Nucleus accumbens (tissue), 56 donors: Measurements from ENCODE around the gene OBSCN.

ENCODE experiments used
- DNase-seq, 56 donors: peaks; one replicate each; lab custom pipeline; 2025; lab: John Stamatoyannopoulos, UW

The OBSCN gene

DNA sequence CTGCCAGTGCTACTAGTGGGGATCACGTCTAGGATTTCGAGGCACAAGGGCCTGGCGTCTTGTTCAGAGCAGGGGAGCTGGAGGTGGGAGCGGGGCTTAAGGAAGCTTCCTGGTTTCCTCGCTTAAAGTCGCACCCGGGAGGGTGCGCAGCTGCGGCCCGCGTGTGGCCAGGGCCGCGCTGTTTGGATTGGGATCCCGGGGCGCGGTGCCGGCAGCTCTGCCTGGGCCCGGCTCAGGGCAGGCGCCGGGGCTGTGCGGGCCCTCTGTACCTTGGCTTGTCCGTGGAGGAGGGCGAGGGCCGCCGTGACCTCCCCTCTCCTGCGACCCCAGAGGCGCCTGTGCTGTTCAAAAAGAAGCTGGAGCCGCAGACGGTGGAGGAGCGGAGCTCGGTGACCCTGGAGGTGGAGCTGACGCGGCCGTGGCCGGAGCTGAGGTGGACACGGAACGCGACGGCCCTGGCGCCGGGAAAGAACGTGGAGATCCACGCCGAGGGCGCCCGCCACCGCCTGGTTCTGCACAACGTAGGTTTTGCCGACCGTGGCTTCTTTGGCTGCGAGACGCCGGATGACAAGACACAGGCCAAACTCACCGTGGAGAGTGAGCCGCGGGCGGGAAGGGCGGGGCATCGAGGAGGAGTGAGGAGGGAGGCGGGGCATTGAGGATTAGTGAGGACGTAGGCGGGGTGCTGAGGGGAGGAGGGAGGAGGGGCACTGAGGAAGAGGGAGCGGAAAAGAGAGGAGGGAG is 67.8 kb downstream of the OBSCN start:
- DNase-seq = peak in 52 of 56 donors; percentile 9 to 86 (median 55)

GRCh38 chr1:228276174-228276831 is 68.5 kb downstream of the OBSCN start:
- DNase-seq = no peak

GRCh38 chr1:228276901-228277490 is 69.2 kb downstream of the OBSCN start:
- no peak for DNase-seq

GRCh38 chr1:228277491-228278431 is 69.9 kb downstream of the OBSCN start:
- DNase-seq = no peak

DNA sequence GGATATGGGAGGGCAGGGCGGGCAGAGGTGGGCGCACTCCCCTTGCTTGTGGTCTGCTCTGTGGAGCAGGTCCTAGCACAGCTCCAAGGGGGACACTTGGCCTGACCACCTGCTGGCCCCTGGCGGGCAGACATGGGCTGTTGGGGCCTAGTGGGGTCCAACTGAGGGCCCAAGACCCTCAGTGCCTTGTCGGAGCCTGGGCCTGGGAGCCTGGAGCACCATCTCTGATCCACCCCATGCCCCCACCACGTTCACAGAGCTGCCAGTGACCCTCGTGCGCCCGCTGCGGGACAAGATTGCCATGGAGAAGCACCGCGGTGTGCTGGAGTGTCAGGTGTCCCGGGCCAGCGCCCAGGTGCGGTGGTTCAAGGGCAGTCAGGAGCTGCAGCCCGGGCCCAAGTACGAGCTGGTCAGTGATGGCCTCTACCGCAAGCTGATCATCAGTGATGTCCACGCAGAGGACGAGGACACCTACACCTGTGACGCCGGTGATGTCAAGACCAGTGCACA is 70.6 kb downstream of the OBSCN start:
- DNase-seq = no peak

DNA sequence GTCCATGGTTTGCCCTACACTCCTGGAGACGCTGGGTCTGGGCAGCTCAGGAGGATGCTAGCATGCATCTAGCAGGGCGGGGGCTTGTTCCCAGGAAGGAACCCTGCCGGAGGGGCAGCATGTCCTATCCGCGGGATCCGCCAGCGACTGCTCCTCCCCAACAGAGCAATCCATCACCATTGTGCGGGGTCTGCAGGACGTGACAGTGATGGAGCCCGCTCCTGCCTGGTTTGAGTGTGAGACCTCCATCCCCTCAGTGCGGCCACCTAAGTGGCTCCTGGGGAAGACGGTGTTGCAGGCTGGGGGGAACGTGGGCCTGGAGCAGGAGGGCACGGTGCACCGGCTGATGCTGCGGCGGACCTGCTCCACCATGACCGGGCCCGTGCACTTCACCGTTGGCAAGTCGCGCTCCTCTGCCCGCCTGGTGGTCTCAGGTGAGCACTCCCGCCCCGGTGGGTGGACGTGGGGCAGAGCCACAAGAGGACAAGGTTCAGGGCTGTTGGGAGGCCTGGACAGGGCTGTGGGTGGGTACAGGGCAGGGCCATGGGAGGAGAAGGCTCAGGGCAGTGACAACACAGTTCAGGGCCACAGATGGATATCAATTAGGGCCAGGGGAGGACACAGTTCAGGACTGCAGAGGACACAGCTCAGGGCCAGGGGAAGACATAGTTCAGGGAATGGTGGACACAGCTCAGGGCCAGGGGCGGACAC is 71.3 kb downstream of the OBSCN start:
- DNase-seq = no peak

DNA sequence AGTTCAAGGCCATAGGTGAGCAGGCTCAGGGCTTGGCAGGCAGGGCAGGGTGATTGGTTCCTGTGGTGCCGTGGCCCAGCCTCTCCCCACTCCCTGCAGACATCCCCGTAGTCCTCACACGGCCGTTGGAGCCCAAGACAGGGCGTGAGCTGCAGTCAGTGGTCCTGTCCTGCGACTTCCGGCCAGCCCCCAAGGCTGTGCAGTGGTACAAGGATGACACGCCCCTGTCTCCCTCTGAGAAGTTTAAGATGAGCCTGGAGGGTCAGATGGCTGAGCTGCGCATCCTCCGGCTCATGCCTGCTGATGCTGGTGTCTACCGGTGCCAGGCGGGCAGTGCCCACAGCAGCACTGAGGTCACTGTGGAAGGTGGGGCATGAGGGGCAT is 71.9 kb downstream of the OBSCN start:
- DNase-seq = no peak

DNA sequence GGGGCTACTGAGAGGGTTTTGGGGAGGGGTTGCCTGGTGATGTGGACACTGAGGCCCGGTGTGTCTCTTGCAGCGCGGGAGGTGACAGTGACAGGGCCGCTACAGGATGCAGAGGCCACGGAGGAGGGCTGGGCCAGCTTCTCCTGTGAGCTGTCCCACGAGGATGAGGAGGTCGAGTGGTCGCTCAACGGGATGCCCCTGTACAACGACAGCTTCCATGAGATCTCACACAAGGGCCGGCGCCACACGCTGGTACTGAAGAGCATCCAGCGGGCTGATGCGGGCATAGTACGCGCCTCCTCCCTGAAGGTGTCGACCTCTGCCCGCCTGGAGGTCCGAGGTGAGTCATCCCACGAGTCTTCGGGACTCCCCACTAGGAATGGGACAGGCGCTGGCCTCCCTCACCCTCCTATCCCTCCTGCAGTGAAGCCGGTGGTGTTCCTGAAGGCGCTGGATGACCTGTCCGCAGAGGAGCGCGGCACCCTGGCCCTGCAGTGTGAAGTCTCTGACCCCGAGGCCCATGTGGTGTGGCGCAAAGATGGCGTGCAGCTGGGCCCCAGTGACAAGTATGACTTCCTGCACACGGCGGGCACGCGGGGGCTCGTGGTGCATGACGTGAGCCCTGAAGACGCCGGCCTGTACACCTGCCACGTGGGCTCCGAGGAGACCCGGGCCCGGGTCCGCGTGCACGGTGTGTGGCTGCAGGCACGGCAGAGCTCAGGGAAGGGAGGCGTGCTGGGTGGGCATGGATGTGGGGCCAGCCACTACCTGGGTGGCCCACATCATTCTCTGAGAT is 72.5 kb downstream of the OBSCN start:
- no peak for DNase-seq

GRCh38 chr1:228280961-228281591 is 73.2 kb downstream of the OBSCN start:
- DNase-seq = no peak

DNA sequence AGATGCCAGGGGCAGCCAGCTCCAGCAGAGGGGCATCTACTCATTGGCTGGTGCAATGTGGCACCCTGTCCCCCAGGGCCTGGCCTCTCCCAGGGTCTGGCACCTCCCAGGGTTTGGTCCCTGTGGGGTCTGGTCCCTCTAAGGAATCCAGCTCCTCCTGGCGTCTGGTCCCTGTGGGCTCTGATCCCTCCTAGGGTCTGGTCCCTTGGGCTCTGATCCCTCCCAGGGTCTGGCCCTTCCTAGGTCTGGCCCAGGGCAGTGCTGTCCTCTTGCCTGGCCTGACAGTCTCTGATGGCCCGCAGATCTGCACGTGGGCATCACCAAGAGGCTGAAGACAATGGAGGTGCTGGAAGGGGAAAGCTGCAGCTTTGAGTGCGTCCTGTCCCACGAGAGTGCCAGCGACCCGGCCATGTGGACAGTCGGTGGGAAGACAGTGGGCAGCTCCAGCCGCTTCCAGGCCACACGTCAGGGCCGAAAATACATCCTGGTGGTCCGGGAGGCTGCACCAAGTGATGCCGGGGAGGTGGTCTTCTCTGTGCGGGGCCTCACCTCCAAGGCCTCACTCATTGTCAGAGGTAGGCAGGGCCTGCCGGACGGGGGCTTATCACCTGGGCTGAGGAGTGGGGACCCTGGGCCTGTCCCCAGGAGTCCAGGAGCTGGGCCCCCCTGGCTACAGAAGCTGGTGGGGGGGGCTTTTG is 73.9 kb downstream of the OBSCN start:
- DNase-seq = no peak

DNA sequence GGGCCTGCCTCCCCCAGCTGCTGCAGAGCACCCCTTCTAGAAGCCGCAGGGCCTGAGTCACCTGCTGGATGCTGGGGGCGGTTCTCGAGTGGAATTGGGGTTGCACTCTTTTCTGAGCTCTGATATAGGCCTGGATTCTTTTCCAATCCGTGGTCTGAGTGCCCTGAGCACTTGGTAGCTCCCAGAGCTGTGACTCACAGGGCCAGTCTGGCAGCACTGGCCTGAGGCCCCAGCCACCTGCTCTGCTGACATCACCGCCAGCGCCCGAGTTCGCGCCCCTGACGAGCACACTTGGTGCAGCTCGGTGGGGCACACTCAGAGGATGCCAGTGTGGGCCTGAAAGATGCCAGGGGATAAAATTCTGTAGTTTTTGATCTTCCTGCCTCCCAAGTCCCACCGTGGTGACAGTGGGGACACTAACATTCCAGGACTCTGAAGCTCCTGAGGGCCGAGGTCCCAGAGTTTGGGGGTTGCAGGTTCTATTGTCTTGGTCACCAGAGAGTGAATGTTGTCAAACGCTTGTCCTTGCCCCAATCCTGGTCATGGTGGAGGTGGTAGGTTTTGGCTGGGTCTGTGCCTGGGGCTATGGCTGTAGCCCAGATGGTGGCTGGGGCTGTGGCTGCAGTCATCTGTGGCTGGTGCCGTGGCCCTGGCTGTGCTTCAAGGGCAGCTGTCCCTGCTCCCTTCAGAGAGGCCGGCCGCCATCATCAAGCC is 74.6 kb downstream of the OBSCN start:
- no peak for DNase-seq

GRCh38 chr1:228283043-228283371 is 75.2 kb downstream of the OBSCN start:
- DNase-seq = no peak

GRCh38 chr1:228283476-228284147 is 75.8 kb downstream of the OBSCN start:
- DNase-seq = no peak

- no peak for DNase-seq
These were observed 76.3 kb downstream of the OBSCN start for GRCh38 chr1:228284148-228284495.

- DNase-seq = no peak
These were observed 76.7 kb downstream of the OBSCN start for GRCh38 chr1:228284521-228284920.

DNA sequence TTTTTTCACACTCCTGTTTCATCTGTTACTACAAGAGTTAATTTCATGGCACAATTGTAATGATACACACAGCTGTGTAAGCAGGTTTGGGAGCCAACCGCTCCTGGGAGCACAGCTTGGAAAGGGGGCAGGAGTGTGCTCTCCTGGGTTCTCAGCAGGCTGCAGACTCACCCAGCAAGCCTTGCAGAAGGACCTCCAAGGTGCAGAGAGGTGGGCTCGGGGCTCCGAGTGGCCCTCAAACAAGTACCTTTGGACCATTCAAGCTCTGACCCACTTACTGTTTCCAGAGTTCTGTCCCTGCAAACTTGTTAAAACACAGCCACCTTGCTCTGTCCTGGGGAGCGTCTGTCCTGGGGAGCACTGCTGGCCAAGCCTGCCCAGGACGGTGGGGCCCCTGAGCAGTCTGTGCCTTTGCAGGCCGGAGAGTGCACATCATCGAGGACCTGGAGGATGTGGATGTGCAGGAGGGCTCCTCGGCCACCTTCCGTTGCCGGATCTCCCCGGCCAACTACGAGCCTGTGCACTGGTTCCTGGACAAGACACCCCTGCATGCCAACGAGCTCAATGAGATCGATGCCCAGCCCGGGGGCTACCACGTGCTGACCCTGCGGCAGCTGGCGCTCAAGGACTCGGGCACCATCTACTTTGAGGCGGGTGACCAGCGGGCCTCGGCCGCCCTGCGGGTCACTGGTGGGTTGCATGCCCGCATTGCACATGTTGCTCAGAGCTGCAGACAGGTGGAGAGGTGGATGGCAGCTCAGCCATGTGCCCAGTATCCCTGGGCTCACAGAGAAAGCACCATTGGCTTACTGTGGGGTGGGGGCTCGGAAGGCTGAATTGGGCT is 78.0 kb downstream of the OBSCN start:
- DNase-seq = no peak
